ENCODE measurements around the gene TESK2. TPM values are rescaled to one million over a fixed set of nuclear protein-coding genes. Genes with fewer than 3 reads are reported as not detected.

The TESK2 gene
- total and polyA plus RNA-seq, 2 of the 8 experiments (the other 6 are each of a cell fraction or from before 2014, with no cell fraction given) = 10.8 to 12.6 TPM

GRCh38 chr1:45348966-45349677, 141.8 kb downstream of the TESK2 start (continued):
- TF ChIP-seq EP300 (IDR thresholded peaks at IDR 0.05; ENCODE audit: borderline replicate concordance in 1 of 2, low read depth in 2 of 2, low read length in 2 of 2) = no peak
- TF ChIP-seq PHF8 (conservative IDR thresholded peaks at IDR 0.05; ENCODE audit: low read depth, low read length) = no peak
